Midbrain (tissue), 1 donor: ENCODE measurements around the gene CELSR1.
A peak's percentile ranks its signal among the peaks of the same experiment; 100 is the strongest.

Source experiments
- DNase-seq: peaks from one replicate; lab custom pipeline; 2025; lab: John Stamatoyannopoulos, UW

Gene CELSR1

DNA sequence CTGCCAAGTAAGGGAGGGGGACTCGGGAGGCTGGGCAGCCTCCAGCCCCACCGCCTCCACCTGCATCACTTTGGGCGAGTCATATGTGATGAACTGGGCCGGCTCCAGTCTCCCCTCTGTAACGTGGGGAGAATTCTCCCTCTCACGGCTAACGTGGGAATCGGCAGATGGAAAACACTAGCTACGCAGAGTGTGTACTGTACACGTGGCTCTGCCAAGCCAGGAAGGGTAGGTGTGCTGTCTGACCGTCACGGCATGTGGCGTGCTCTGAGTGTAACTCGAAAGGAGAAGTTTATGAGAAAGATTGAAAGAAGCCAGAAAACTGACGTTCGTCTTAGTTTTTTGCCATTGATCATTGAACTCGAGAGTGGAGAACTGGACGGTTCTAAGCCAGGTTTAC, 188.2 kb downstream of the CELSR1 start:
- no peak for DNase-seq

DNA sequence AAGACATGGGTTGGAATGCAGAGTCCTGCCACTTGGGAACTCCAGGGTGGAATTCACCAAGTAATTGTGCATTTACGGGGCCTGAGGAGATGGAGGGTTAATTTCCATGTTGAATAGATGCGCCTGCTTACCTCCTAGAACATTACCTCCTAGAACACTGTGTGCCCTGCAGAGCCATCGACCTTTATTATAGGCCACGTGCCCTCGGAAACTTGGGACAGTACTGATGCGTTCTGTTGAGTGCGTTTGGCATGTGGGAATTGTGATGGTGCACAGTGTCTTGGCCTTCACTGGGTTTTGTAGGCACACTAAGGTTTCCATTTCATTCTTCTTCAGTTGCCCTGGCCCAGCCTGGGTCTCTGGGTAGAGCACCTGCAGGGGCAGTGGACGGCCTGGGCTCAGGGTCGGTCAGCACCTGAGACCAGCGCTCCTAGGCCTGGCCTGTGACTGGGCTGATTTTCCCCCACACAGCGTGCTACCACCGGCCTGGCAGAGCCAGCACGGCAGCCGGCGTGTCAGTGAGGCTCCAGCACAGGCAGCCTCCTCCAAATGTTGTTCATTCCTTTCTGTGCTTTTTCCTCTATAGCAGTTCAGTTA, 189.2 kb downstream of the CELSR1 start:
- DNase-seq, result no peak

DNA sequence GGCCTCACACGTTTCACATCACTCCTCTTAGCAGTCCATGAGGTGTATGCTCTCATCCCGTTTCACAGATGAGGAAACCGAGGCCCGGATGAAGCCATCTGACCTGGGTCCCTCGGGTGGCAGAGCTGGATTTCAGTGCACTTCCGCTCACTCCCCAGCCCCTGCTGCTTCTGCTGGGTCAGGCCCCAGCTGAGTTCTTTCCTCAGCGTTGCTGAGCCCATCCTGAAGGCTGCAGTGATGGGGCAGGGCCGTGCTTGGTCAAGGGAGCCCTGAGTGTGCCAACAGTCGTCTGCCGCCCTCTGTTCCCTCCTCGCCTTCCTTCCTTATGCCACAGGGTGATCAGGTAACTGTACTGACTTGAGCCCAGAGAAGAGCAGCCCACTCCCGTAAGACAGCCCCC, 189.8 kb downstream of the CELSR1 start:
- DNase-seq, result no peak

DNA sequence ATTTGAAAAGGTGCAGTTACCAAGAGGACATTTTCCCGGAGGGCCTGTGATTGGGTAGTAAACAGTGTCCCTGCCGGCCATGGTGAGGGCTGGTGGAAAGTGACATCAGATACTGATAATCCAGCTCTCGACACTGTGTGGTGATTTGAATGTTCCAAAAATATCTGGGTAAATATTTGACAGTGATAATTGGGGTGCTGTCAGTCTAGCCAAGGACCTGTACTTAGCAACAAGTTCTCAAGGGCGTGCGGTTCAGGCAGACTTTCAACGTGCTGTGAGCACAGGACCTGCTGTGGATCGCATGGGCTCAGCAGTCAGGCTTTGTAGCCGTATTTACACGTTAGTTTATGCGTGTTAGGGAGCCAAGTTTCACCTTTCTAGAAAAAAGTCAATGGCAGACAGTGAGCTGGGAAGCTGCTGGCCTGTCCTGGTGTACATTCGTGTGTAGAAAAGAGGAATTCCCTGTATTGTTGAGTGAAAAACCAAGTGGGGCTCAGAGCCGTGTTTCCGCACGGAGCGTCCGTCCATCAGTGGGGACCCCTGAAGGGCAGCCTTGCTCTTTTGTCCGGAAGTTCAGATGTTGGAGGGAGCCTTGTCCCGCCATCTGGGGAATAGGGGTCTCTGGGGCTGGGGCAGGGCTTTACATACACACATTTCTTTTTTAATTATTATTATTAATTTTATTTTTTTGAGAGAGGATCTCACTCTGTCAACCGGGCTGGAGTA, 190.6 kb downstream of the CELSR1 start:
- no peak for DNase-seq

DNA sequence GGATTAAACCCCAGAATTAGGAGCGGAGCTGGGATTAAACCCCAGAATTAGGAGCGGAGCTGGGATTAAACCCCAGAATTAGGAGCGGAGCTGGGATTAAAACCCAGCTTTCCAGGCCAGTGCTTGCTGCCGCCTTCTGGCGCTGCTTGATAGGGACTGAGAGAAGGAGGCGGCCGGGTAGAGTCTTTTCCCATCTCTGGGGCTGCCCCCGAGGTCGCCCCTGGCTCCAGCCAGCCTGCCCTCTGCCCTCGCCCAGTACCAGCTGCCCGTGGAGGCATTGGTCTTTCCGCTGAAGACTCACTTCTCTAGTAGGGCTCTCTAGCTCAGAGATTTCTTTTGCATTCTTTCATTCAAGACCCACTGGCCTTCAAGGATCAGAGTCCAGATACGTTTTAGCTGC, 196.7 kb downstream of the CELSR1 start:
- no peak for DNase-seq

DNA sequence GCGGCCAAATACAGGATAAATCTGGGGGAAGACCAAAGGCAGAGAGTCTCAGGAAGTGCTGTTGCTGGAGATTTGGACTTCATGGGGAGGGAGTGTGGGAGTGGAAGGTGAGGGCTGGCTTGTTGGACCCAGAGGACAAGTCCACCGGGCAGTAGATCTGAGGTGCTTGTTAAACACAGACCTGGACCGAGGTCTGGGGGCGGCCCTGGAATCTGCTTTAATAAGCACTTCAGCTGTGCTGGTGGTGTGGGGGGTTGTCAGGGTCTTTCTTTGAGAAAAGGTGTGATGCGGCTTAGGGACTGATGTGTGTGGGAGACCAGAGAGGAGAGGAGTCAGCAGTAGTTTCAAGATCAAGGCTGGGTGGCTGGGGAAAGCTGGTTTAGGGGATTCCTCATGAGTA, 197.5 kb downstream of the CELSR1 start:
- no peak for DNase-seq

DNA sequence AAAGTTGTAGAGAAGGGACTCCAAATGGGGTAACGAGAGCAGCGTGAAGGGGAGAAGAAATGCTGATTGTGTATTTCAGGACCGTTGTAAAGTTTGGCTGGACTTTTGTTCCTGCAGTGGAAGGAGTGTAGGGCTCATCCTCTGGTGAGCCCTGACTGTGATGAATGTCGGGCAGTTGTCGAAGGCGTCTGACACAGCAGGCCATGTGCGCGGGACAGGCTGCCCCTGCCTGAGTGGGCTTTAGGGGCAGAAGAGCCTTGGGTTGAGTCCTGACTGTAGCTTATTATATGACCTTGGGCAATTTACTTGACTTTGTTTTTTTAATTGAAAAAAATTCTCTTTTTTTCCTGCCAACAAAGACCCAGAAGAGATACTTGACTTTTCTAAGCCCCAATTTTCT, 198.8 kb downstream of the CELSR1 start:
- no peak for DNase-seq

DNA sequence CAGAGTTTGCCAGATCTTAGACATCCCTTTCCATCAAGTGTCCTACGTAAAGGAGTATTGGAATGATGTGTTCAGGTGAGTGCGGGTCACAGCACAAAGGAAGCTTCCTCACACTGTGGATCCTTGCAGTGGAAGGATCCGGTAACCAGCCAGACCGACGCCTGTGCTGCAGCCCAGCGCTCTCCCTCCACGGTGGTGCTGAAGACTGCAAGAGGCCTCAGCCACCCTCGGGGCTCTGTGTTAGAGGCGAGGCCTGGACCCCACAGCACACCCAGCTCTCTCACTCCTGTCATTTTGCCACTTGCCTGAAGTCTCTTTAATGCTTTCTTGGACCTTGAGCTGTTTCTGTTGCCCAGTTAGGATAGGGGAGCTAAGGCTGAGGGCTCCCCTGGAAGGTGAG, 199.6 kb downstream of the CELSR1 start:
- no peak for DNase-seq

DNA sequence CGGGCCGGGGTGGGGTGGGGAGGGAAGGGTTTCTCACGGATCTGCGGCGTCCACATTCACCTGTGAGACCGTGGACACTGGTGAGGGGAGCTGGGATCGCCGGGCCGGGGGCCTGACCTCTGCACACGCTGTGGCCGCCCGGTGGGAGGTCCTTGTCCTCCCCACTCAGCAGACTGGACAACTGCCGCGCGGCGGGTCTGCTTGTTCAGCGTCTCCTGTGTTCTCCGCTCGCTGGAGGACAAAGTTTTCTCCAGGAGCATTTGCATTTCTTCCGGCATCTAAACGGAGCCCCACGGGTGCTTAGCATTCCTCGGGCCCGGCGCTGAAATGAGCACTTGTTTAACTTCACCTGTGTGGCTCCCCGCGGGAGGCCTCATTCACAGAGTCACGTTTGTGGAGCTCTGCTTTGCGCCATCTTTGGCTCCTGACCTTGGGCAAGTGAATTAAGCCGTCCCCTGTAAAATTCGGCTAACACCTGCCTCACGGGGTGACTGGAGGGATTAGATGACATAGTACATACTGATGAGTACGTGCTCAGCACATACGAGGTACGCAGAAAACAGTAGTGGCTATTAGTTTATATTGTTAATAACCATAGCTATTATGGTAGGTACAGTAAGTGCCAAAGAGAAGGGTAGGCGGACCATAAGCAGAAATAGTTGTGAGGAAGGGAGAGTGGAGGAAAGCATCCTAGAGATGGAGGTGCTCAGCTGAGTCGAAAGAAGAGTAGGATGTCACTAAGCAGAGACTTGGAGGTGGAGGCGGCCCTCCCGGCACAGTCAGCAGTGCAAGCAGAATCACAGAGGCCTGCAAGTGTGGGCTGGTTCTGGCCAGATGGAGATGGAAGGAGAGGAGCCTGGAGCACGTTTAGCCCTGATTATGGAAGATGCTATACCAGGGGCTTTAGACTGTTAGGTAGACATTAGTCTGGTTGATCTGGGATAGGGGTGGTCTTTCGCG, 201.0 kb downstream of the CELSR1 start:
- no peak for DNase-seq

DNA sequence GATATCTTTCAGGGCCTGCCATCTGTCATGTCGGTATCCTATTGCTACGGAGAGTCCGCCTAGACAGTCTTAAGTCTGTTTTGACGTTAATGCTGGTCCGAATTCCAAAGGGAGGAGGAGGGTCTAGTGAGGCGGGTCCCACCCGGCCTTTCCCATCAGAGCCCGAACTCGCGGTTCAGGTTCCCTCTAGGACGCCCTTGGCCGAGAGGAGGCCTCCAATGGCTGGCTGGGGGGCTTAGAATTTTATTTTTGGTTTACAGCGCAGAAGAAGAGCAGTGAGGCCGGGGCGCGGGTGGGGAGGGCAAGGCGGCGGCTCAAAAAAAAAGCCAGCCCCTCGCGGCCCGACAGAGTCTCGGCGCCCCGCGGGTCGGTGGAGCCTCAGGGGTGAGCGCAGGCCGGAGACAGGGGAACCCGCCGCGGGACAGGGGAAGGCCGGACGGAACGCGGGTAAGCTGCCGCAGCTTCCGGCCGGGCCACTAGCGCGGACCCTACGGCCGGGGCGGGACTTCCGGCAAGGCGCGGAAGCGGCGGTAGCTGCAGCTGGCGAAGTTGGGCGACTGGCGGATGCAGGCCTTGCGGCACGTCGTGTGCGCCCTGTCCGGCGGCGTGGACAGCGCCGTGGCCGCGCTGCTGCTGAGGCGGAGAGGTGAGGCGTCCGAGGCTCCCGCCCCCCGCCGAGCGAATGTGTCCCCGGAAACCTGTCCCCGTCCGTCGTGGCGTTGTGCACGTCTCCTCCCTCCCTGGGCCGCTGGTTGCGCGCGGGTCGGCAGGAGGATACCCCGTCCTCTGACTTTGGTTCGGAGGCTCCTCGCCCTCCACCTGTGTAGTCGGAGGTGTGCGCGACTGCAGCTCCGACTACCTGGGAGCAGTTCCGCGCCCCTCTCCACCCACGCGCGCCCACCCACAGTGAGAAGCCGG, 202.0 kb downstream of the CELSR1 start, which contains the start of gene TRMU:
Gene TRMU (plus strand): TSS at position 514 of the 918 bp plus-strand sequence. CDS start 51 bp downstream, at position 565.
- DNase-seq, result peak; percentile 87

DNA sequence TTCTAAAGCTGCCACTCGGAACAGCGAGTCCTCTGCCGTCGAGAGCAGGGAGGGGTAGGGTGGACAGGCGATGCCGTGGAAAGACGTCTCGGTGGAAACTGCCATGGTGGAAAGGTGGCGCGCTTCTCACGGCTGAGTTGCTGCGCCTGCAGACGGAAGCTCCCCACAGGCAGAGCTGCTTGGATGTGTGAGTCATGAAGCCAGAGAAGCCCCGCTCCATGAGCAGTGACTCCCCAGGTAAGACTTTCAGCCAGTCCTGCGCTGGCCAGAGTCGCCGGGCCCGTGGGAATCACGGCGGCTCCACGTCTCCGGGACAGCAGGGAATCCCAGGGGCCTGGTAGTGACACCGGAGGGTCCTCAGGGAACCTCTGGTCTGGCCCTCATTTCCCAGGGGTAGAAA, 205.9 kb downstream of the CELSR1 start:
- no peak for DNase-seq

DNA sequence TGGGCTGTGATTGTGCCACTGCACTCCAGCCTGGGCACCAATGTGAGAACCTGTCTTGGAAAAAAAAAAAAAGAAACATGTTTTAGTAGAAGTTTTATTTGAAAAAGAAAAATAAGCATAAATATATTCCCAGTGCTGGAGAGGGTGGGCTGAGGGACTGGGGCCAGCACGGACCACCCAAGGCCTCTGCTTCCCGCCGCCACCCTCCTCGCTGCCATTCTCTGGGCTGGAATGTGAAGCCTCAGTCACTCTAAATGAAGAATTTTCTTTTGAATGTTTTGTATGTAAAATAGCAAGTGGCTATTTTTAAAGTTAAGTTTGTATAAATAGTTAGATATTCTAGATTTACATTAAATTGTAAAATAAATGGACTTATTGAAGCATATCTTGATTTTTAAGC, 207.0 kb downstream of the CELSR1 start:
- DNase-seq, result no peak

DNA sequence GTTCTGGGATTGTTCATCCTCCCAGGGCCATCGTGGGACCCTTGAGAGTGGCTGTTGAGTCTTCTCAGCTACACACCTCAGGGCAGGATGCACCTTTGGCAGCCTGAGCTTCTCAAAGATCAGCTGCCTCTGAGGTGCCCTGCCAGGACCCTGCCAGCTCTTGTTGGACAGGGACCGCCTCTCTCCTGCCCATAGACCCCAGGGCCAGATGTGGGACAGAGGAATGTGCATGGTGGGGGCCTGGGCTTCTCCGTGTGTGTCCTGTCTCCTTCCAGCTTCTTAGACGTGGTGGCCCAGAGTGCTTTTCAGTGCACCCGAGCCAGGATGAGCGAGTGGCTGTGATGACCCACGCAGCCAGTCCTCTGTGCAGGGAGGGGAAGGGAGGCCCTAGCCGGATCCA, 207.8 kb downstream of the CELSR1 start:
- DNase-seq, result no peak

DNA sequence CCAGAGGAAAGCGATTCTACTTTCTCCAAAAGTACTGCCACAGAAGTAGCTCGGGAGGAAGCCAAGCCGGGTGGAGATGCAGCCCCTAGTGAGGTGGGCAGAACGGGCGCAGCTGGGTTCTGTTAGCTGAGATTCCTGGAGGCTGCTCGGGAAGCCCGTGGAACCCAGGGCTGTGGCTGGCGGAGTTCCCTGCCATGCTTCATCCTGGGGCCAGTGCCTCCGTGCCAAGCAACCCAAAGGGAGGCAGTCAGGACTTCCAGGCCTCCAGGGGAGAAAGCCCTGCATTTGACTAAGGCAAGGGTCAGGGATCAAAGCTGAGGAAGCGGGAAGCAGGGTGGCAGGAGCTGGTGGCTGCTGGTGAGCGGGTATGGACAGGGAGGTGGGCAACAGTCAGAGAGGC, 208.6 kb downstream of the CELSR1 start:
- DNase-seq, result no peak

DNA sequence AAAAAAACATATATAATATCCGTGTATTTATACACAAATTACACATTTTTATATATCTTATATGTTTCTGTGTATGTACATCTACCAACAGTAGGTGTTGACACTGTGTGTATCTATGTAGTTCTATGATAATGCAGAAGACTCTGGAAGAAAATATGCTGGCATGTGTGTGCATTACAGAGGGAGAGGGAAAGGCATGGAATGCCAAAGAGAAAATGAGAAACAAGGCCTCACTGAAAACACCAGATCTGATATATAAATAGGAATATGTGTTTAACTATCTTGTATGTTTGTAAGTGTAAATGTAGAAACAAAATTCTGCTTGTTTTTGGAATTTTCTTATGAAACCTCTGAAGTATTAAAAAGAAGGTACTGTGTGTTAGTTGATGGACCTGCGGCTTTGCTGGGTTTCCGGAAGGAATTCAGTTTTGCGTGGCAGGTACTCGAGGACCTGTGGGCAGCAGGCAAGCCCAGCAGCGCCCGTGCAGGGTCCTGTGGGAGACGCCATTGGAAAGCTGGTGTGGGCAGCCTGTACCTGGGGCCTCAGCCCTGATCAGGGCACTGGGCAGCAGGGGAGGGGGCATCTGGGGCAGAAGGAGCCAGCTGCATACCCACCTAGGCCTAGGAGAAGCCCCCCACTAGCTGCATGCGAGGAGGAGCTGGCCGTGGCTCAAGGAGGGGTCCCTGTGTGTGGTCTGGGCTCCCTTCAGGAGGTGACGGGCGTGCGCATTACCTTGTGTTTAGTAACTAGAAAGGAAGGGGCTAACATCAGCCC, 209.5 kb downstream of the CELSR1 start:
- no peak for DNase-seq

DNA sequence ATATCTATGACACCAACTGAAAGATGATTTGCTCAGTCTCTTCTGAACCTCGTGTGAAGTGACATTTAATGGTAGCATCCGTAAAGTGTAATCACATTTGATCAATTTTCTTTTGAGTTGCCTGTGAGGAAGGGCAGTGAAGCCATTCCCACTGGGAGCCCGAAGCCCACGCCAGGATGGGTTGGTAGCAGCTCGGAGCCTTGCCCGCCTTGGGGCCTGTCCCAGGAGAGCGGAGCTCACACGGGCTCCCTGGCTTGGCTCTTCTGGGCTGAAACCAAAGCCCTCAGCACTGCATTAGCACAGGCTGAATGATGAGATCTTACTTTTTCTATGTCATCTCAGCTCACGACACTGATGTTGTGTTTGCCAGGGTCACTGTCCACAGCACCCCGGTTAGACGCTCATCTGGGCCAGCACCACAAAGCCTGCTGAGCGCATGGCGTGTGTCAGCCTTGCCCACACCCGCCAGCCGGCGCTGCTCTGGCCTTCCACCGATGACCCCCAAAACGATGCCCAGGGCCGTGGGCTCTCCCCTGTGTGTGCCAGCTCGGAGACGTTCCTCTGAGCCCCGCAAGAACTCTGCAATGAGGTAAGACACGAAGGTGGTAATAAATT, 211.2 kb downstream of the CELSR1 start:
- no peak for DNase-seq

DNA sequence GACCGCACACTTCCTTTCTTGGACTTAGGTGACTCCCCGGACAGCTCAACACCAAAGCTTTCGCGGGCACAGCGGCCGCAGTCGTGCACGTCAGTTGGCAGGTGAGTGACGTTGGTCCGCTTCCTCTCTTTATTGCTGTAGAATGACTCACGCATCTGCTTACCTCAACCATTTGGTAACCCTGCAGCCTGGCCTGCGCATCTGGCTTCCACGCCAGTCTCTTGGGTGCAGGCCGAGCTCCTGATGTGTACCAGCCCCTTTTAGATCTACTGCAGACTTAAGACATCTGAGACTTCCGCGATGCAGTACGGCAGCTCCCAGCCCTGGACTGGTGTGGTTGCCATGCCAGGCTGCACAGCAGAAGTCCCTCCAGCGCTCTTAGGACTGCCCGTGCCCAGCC, 214.3 kb downstream of the CELSR1 start:
- DNase-seq, result no peak

DNA sequence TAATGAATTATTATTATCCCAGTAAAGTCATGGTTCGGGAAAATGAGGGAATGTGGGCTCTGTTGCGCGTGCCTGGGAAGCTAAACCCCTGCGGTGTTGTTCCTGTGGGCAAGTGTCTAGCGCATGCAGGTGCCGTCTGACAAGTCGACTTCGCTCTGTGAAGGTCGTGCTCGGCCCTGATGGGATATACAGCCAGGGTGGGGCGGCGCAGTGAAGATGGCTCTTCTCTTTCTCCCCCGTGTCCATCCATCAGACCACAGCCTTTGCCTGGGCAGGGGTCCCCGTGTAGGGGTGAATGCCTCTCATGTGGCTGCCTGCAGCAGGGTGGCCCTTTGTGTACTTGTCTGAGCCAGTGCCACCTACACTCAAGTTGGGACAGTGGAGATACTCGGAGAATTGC, 214.7 kb downstream of the CELSR1 start:
- no peak for DNase-seq

DNA sequence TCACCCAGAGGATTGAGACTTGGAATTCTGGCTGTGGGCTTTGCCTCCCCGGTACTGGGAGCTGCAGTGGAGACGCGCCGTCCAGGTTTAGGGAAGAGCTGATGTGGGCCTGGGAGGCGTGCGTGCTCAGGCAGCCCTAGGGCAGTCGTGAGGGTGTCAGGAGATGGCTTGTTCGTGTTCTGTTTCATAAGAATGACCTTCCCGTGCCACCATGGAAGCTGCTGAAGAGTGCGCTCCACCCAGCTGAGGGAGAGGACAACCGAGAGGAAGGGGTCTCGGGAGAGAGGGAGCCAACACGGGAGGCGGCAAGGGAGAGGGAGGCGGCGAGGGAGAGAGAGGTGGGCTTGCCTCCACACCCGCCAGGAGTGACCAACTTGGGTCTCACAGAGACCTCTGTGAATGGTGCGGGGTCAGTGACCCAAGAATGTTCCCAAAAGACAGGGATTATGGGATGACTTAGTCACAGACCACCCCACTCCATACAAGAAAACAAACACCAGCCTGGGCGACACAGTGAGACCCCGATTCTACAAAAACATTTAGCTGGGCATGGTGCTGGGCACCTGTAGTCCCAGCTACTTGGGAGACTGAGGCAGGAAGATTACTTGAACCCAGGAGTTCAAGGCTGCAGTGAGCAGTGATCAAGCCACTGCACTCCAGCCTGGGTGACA, 216.6 kb downstream of the CELSR1 start:
- no peak for DNase-seq

DNA sequence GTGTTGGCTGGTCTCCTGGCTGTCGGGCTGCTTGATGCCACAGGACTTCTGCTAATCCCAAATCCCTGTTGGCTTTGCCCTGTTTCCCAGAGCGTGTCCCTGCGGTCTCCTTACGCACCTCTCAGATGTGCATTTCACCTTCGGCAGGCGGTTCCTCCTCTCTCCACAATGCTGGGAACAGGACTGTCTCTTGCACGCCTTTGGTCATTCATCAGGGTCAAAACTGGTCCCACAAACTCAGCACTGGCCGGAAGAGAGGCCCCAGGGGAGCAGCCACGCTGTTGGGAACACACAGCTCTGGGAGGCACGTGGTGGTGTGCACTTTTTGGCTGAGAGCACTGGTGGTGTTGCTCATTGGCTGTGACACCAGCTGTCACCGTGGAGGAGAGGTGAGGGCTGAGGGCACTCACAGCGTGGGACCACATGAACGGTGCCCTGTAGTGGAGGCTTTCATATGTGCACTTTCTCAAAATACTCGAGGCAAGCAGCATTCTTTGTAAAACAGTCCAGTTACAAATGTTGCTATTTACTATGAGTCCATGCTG, 217.2 kb downstream of the CELSR1 start:
- no peak for DNase-seq
